MCF 10A (cell line): ENCODE measurements around the gene VIL1. TPM values are rescaled to one million over a fixed set of nuclear protein-coding genes. Genes with fewer than 3 reads are reported as not detected.

Experiments used
- BruUV-seq: library from RNA; stranded (reverse); fragments of 400-500 nt; replicated peaks from 2 replicates; lab custom pipeline; 2021; lab: Mats Ljungman, UMichigan
- CTCF ChIA-PET: fragments of 300-600 bp; sonication (Branson Sonifier 250); formaldehyde crosslinking; extraction: SDS; loops from one replicate; lab custom pipeline; 2021; ENCODE audit warnings: antibody characterized with exemption, inconsistent platforms; lab: Yijun Ruan, JAX
- POLR2A ChIA-PET: fragments of 300-600, 350-650 bp; sonication (Branson Sonifier 250); formaldehyde crosslinking; extraction: SDS; loops from one replicate; lab custom pipeline; 2020; ENCODE audit warnings: antibody characterized with exemption, inconsistent platforms; lab: Yijun Ruan, JAX
- DNase-seq: peaks from one replicate; pipeline ENCODE4 v3.0.0-alpha.2; 2018; ENCODE audit not compliant: unreplicated experiment
- H3K27ac Mint-ChIP-seq: one replicate; pipeline ENCODE4 v1.8.0; 2022; ENCODE audit warnings: mild to moderate bottlenecking, low read depth, mixed read lengths; ENCODE audit not compliant: unreplicated experiment
- H3K27me3 Mint-ChIP-seq: one replicate; pipeline ENCODE4 v1.8.0; 2022; ENCODE audit warnings: mixed read lengths; ENCODE audit not compliant: insufficient read depth, unreplicated experiment
- H3K36me3 Mint-ChIP-seq: one replicate; pipeline ENCODE4 v1.8.0; 2022; ENCODE audit warnings: mild to moderate bottlenecking, moderate library complexity, mixed read lengths; ENCODE audit not compliant: insufficient read depth, unreplicated experiment
- H3K4me1 Mint-ChIP-seq: one replicate; pipeline ENCODE4 v1.8.0; 2022; ENCODE audit warnings: mixed read lengths; ENCODE audit not compliant: insufficient read depth, unreplicated experiment
- H3K4me3 Mint-ChIP-seq: one replicate; pipeline ENCODE4 v1.8.0; 2022; ENCODE audit warnings: mild to moderate bottlenecking, moderate library complexity, mixed read lengths; ENCODE audit not compliant: unreplicated experiment
- H3K9me3 Mint-ChIP-seq: one replicate; pipeline ENCODE4 v1.8.0; 2022; ENCODE audit warnings: mixed read lengths; ENCODE audit not compliant: unreplicated experiment
- intact Hi-C: fragments of 100-400 bp; cut with micrococcal nuclease; formaldehyde crosslinking; loops from 2 replicates; pipeline ENCODE4 v1.14.1; 2022
- total RNA-seq: library from RNA; stranded (reverse); gene quantifications from 2 replicates; pipeline ENCODE4 v1.2.3, GENCODE V29; 2022
- TF ChIP-seq, protein P1 (sequence below): fragments of 200-600 bp; IDR thresholded peaks from one replicate; pipeline ENCODE4 v1.8.0; 2022; ENCODE audit warnings: antibody characterized with exemption, mild to moderate bottlenecking; ENCODE audit not compliant: unreplicated experiment

VIL1 gene
- total RNA-seq, 1 experiment from 2014 or later = not detected

DNA sequence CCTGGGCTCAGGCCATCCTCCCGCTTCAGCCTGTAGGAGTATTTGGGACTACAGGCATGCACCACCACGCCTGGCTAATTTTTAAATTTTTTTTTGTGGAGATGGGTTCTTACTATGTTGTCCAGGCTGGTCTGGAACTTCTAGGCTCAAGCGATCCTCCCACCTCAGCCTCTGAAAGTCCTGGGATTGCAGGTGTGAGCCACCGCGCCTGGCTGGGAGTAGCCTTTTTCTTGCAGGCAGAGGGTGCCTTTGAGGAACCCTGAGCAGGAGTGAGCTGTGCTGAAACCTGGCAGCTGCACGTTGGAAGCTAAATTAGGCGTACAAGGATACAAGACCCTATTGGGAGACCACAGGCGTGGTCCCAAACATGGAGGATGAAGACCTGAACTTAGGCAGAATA, 11.2 kb upstream of the VIL1 start:
- CTCF ChIA-PET = interaction anchor here (1.2 to 1.9 kb wide), 2 partner anchors 58 to 164 kb away, joined by 3 to 12 read pairs; no protein-coding TSS in a partner anchor
- peak overlapping the region; percentile 82 for H3K27ac Mint-ChIP-seq
- peaks cover 44% of the 10 kb centered on the region for H3K36me3 Mint-ChIP-seq
- DNase-seq = no peak
- no TSS peak for BruUV-seq
- peaks cover 17% of the 10 kb centered on the region for H3K4me1 Mint-ChIP-seq
- H3K4me3 Mint-ChIP-seq = no peak overlapping the region
- no peaks in the 10 kb centered on the region for H3K27me3 Mint-ChIP-seq
- POLR2A ChIA-PET = interaction anchor here (0.6 to 3.6 kb wide), 4 partner anchors 12 to 226 kb away, joined by 3 to 26 read pairs (median 5); no protein-coding TSS in a partner anchor
- intact Hi-C loops = loop anchor here (1.0 to 5.0 kb wide), 5 partner anchors 40 to 279 kb away; no protein-coding TSS in a partner anchor
- TF ChIP-seq, protein P1, sequence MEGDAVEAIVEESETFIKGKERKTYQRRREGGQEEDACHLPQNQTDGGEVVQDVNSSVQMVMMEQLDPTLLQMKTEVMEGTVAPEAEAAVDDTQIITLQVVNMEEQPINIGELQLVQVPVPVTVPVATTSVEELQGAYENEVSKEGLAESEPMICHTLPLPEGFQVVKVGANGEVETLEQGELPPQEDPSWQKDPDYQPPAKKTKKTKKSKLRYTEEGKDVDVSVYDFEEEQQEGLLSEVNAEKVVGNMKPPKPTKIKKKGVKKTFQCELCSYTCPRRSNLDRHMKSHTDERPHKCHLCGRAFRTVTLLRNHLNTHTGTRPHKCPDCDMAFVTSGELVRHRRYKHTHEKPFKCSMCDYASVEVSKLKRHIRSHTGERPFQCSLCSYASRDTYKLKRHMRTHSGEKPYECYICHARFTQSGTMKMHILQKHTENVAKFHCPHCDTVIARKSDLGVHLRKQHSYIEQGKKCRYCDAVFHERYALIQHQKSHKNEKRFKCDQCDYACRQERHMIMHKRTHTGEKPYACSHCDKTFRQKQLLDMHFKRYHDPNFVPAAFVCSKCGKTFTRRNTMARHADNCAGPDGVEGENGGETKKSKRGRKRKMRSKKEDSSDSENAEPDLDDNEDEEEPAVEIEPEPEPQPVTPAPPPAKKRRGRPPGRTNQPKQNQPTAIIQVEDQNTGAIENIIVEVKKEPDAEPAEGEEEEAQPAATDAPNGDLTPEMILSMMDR = no peak
- H3K9me3 Mint-ChIP-seq = no peaks in the 10 kb centered on the region

- H3K4me3 Mint-ChIP-seq = no peak overlapping the region
- CTCF ChIA-PET = no interaction called here
Observed at GRCh38 chr2:218418321-218418716, 604 bp upstream of the VIL1 start.

GRCh38 chr2:218419630-218420216, 800 bp downstream of the VIL1 start:
- intact Hi-C loops = no loop called here
- H3K9me3 Mint-ChIP-seq = no peaks in the 10 kb centered on the region
- BruUV-seq = no TSS peak
- no peaks in the 10 kb centered on the region for H3K36me3 Mint-ChIP-seq
- no peak overlapping the region for H3K4me3 Mint-ChIP-seq
- H3K27ac Mint-ChIP-seq = no peak overlapping the region
- ChIA-PET CTCF (interaction anchor here (0.6 to 1.0 kb wide), 2 partner anchors 33 to 195 kb away, joined by 3 to 4 read pairs; no protein-coding TSS in a partner anchor), POLR2A (no interaction called here)
- H3K27me3 Mint-ChIP-seq = no peaks in the 10 kb centered on the region
- H3K4me1 Mint-ChIP-seq = no peaks in the 10 kb centered on the region
- no peak for DNase-seq
- TF ChIP-seq, protein P1 = no peak

More at GRCh38 chr2:218418321-218418716, 604 bp upstream of the VIL1 start:
- Mint-ChIP-seq H3K27me3 (no peaks in the 10 kb centered on the region), H3K36me3 (no peaks in the 10 kb centered on the region), H3K9me3 (no peaks in the 10 kb centered on the region), H3K27ac (no peak overlapping the region), H3K4me1 (no peaks in the 10 kb centered on the region)
- no TSS peak for BruUV-seq
- no peak for DNase-seq
- intact Hi-C loops = no loop called here
- TF ChIP-seq, protein P1 = no peak
- POLR2A ChIA-PET = no interaction called here

DNA sequence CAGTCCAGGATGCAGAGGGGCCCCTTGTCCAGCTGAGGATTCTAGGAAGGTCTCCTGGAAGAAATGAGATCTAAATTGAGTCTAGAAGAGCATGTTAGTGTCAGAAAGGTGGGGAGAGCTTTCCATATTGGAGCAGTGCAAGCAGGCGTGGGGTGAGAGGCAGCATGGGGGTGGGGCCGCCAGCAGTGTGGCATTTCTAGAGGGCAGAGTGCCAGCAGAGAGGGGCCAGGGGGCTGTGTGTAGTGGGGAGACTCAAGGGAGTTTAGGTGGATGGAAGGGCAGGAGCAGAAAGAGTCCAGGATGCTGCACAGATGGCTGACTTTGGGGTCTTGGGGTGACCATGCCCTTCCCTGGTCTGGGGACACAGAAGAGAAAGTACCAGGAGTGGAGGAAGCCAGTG, 2.1 kb downstream of the VIL1 start:
- intact Hi-C loops = no loop called here
- Mint-ChIP-seq H3K27ac (no peak overlapping the region), H3K9me3 (no peaks in the 10 kb centered on the region), H3K36me3 (no peaks in the 10 kb centered on the region), H3K27me3 (no peaks in the 10 kb centered on the region), H3K4me1 (no peaks in the 10 kb centered on the region), H3K4me3 (no peak overlapping the region)
- no TSS peak for BruUV-seq
- DNase-seq = no peak
- ChIA-PET CTCF (interaction anchor here (0.6 to 1.0 kb wide), 2 partner anchors 33 to 1173 kb away, joined by 3 read pairs; no protein-coding TSS in a partner anchor), POLR2A (no interaction called here)
- TF ChIP-seq, protein P1 = no peak
